H1 (cell line): Measurements from ENCODE around the gene MCF2L2. TPM values are rescaled to one million over a fixed set of nuclear protein-coding genes. Genes with fewer than 3 reads are reported as not detected.

Experiments used
- CTCF ChIA-PET: fragments of 300-600 bp; sonication (Branson Sonifier 250); formaldehyde crosslinking; loops from one replicate; lab custom pipeline; 2021; ENCODE audit not compliant: partially characterized antibody; lab: Charles Lee
- POLR2A ChIA-PET: fragments of 300-600 bp; sonication (Branson Sonifier 250); formaldehyde crosslinking; loops from one replicate; lab custom pipeline; 2021; ENCODE audit warnings: inconsistent platforms; ENCODE audit not compliant: partially characterized antibody; lab: Charles Lee
- DNase-seq, 2 experiments: peaks; one replicate each; pipeline versions ENCODE4 v3.0.0 to v3.0.0-alpha.2; 2010 to 2022; ENCODE audit warnings: low spot score in 2 of 2, low read depth in 1 of 2, mixed read lengths in 1 of 2
- FAIRE-seq: peaks from 2 replicates; lab custom pipeline; 2011; peaks lifted over from hg19 to GRCh38; lab: Jason Lieb, UNC
- H2AFZ ChIP-seq: 2 replicates; pipeline ENCODE4 v1.8.1; 2012; ENCODE audit warnings: low read length, inconsistent platforms
- H2AK5ac ChIP-seq: 2 replicates; pipeline ENCODE4 v1.6.1; 2013; ENCODE audit warnings: low read depth, low read length
- H2BK120ac ChIP-seq: replicated peaks from 2 replicates; pipeline ENCODE3; 2013; ENCODE audit warnings: low read depth, low read length, inconsistent platforms
- H2BK12ac ChIP-seq: 2 replicates; pipeline ENCODE4 v1.6.1; 2013; ENCODE audit warnings: low read depth, low read length
- H2BK15ac ChIP-seq: 2 replicates; pipeline ENCODE4 v1.6.1; 2013; ENCODE audit warnings: low read length
- H2BK20ac ChIP-seq: 2 replicates; pipeline ENCODE4 v1.6.1; 2013; ENCODE audit warnings: low read length
- H2BK5ac ChIP-seq: 2 replicates; pipeline ENCODE4 v1.6.1; 2013; ENCODE audit warnings: low read depth, low read length
- H3K14ac ChIP-seq: 2 replicates; pipeline ENCODE4 v1.6.1; 2013; ENCODE audit warnings: inconsistent platforms; ENCODE audit not compliant: insufficient read length
- H3K18ac ChIP-seq: 2 replicates; pipeline ENCODE4 v1.6.1; 2013; ENCODE audit warnings: low read length; ENCODE audit errors: extremely low read depth
- H3K23ac ChIP-seq: 2 replicates; pipeline ENCODE4 v1.6.1; 2013; ENCODE audit warnings: inconsistent platforms; ENCODE audit not compliant: insufficient read length
- H3K23me2 ChIP-seq: 2 replicates; pipeline ENCODE4 v1.6.1; 2013; ENCODE audit warnings: low read depth, low read length
- H3K27ac ChIP-seq: 2 replicates; pipeline ENCODE4 v1.6.1; 2011; ENCODE audit warnings: low read depth, low read length, inconsistent platforms
- H3K27me3 ChIP-seq, 4 experiments: replicated peaks in 1 of 4; 1 replicate in 1 of 4; 2 replicates in 3 of 4; pipeline versions ENCODE4 v1.6.1 to v1.8.1; 2011 to 2013; ENCODE audit warnings: low read length in 3 of 4, mild to moderate bottlenecking in 3 of 4, inconsistent platforms in 2 of 4, mixed read lengths in 2 of 4, moderate library complexity in 1 of 4; ENCODE audit not compliant: control insufficient read depth in 3 of 4, insufficient read depth in 3 of 4; ENCODE audit errors: extremely low read depth in 1 of 4
- H3K36me3 ChIP-seq, 4 experiments: 2 replicates each; pipeline versions ENCODE4 v1.6.1 to v1.8.1; 2011 to 2013; ENCODE audit warnings: mild to moderate bottlenecking in 4 of 4, low read length in 3 of 4, moderate library complexity in 2 of 4, control low read depth in 1 of 4, inconsistent platforms in 1 of 4; ENCODE audit not compliant: insufficient read depth in 4 of 4, control insufficient read depth in 2 of 4
- H3K4ac ChIP-seq: replicated peaks from 2 replicates; pipeline ENCODE3; 2013; ENCODE audit warnings: low read length, low read depth, mixed read lengths, inconsistent platforms; ENCODE audit not compliant: insufficient read length
- H3K4me1 ChIP-seq, 4 experiments: replicated peaks in 1 of 4; 1 replicate in 1 of 4; 2 replicates in 3 of 4; pipeline versions ENCODE4 v1.6.1 to v1.8.1; 2011 to 2013; ENCODE audit warnings: low read length in 3 of 4, inconsistent platforms in 2 of 4, mixed read lengths in 1 of 4; ENCODE audit not compliant: insufficient read depth in 4 of 4, control insufficient read depth in 3 of 4
- H3K4me2 ChIP-seq, 2 experiments: 2 replicates each; pipeline versions ENCODE4 v1.6.1 to v1.8.1; 2011 to 2013; ENCODE audit warnings: low read depth in 2 of 2, low read length in 2 of 2, control low read depth in 1 of 2, inconsistent platforms in 1 of 2, mild to moderate bottlenecking in 1 of 2; ENCODE audit not compliant: insufficient read depth in 1 of 2
- H3K4me3 ChIP-seq, 4 experiments: fragments of 200-600, 300-600 bp in 1 of 4; sonication (generic), shearing (Covaris generic), sonication (Bioruptor Twin) in 1 of 4; 2 replicates each; pipeline versions ENCODE4 v1.5.1 to v1.8.1; 2011 to 2016; ENCODE audit warnings: low read length in 4 of 4, low read depth in 3 of 4, control low read depth in 2 of 4, inconsistent platforms in 2 of 4, mild to moderate bottlenecking in 2 of 4, mixed read lengths in 1 of 4, moderate library complexity in 1 of 4; ENCODE audit not compliant: insufficient read depth in 2 of 4; ENCODE audit errors: extremely low read depth in 1 of 4
- H3K56ac ChIP-seq: replicated peaks from 2 replicates; pipeline ENCODE3; 2013; ENCODE audit warnings: low read depth, mild to moderate bottlenecking, mixed read lengths, low read length, inconsistent platforms; ENCODE audit not compliant: insufficient read length
- H3K79me1 ChIP-seq: 2 replicates; pipeline ENCODE4 v1.6.1; 2013; ENCODE audit warnings: low read depth, low read length, control low read depth
- H3K79me2 ChIP-seq, 2 experiments: 2 replicates each; pipeline versions ENCODE4 v1.6.1 to v1.8.1; 2012 to 2013; ENCODE audit warnings: low read length in 2 of 2, mild to moderate bottlenecking in 2 of 2, inconsistent platforms in 1 of 2; ENCODE audit not compliant: insufficient read depth in 2 of 2, control insufficient read depth in 1 of 2
- H3K9ac ChIP-seq, 4 experiments: replicated peaks in 1 of 4; 1 replicate in 1 of 4; 2 replicates in 3 of 4; pipeline versions ENCODE4 v1.6.1 to v1.8.1; 2011 to 2013; ENCODE audit warnings: low read depth in 3 of 4, low read length in 3 of 4, control low read depth in 2 of 4, mild to moderate bottlenecking in 2 of 4, moderate library complexity in 2 of 4, inconsistent platforms in 1 of 4; ENCODE audit errors: extremely low read depth in 1 of 4
- H3K9me3 ChIP-seq, 2 experiments: 2 replicates each; pipeline versions ENCODE4 v1.6.1 to v1.8.1; 2012 to 2013; ENCODE audit warnings: mild to moderate bottlenecking in 2 of 2, moderate library complexity in 2 of 2, control low read depth in 1 of 2, inconsistent platforms in 1 of 2, low read depth in 1 of 2, low read length in 1 of 2, mixed read lengths in 1 of 2; ENCODE audit not compliant: insufficient read depth in 2 of 2
- H4K20me1 ChIP-seq, 2 experiments: replicated peaks in 1 of 2; 2 replicates each; pipeline versions ENCODE3 to v1.8.1; 2011 to 2013; ENCODE audit warnings: inconsistent platforms in 2 of 2, low read length in 2 of 2, mild to moderate bottlenecking in 1 of 2; ENCODE audit not compliant: insufficient read depth in 2 of 2, control insufficient read depth in 1 of 2
- H4K5ac ChIP-seq: 2 replicates; pipeline ENCODE4 v1.6.1; 2013; ENCODE audit warnings: low read length, low read depth, mixed read lengths, inconsistent platforms; ENCODE audit not compliant: insufficient read length
- H4K8ac ChIP-seq: 2 replicates; pipeline ENCODE4 v1.8.0; 2013; ENCODE audit warnings: mild to moderate bottlenecking, moderate library complexity, low read length, inconsistent platforms; ENCODE audit not compliant: insufficient read depth; ENCODE audit errors: extremely low read depth
- H4K91ac ChIP-seq: replicated peaks from 2 replicates; pipeline ENCODE3; 2013; ENCODE audit warnings: low read length, mixed read lengths, inconsistent platforms; ENCODE audit not compliant: insufficient read length
- CHD1 ChIP-seq: IDR thresholded peaks from 2 replicates; pipeline ENCODE4 v1.6.1; 2012; ENCODE audit warnings: low read depth, low read length, improper control_type of control experiment
- EP300 ChIP-seq, 2 experiments: IDR thresholded peaks; 1 replicate in 1 of 2; 2 replicates in 1 of 2; pipeline ENCODE4 v1.6.1; 2011 to 2012; ENCODE audit warnings: low read depth in 2 of 2, low read length in 2 of 2, mild to moderate bottlenecking in 2 of 2, borderline replicate concordance in 1 of 2, inconsistent platforms in 1 of 2, moderate library complexity in 1 of 2
- JUN ChIP-seq: IDR thresholded peaks from 2 replicates; pipeline ENCODE4 v1.6.1; 2011; ENCODE audit warnings: low read depth, mild to moderate bottlenecking, improper control_type of control experiment, low read length
- JUND ChIP-seq: IDR thresholded peaks from 2 replicates; pipeline ENCODE4 v1.6.1; 2011; ENCODE audit warnings: mild to moderate bottlenecking, improper control_type of control experiment, low read length
- NANOG ChIP-seq: IDR thresholded peaks from 2 replicates; pipeline ENCODE4 v1.6.1; 2011; ENCODE audit warnings: low read length, low read depth, mild to moderate bottlenecking, inconsistent platforms; ENCODE audit not compliant: insufficient read depth, poor library complexity, severe bottlenecking
- RXRA ChIP-seq: IDR thresholded peaks from 2 replicates; pipeline ENCODE4 v1.6.1; 2011; ENCODE audit warnings: low read depth, mild to moderate bottlenecking, low read length, moderate library complexity; ENCODE audit not compliant: insufficient read depth
- SP2 ChIP-seq: IDR thresholded peaks from 2 replicates; pipeline ENCODE4 v1.6.1; 2012; ENCODE audit warnings: mild to moderate bottlenecking, low read length, inconsistent platforms
- SP4 ChIP-seq: IDR thresholded peaks from 2 replicates; pipeline ENCODE4 v1.6.1; 2012; ENCODE audit warnings: low read length, inconsistent platforms
- WGBS, 2 experiments: shearing (Covaris generic) in 1 of 2; methylation state at CpG; one replicate each; pipeline versions ENCODE4 v1.1.6 to v1.1.7; 2013 to 2015; ENCODE audit warnings: low lambda C conversion rate in 2 of 2, mixed read lengths in 2 of 2, inconsistent platforms in 1 of 2, low coverage in 1 of 2, missing lambda C conversion rate in 1 of 2; ENCODE audit not compliant: insufficient replicate concordance in 2 of 2, insufficient coverage in 1 of 2, insufficient read length in 1 of 2; ENCODE audit errors: extremely low coverage in 1 of 2, missing lambda C conversion rate in 1 of 2; 5-methylcytosine and 5-hydroxymethylcytosine counted together
- polyA plus RNA-seq, 7 experiments: library from polyadenylated mRNA; depleted of rRNA in 3 of 7; stranded (reverse) in 5 of 7; unstranded in 2 of 7; fragments of >200 nt in 5 of 7; fragments of 200-250 nt in 2 of 7; gene quantifications; 1 replicate in 5 of 7; 2 replicates in 1 of 7; 4 replicates in 1 of 7; pipeline versions ENCODE4 v1.2.1 to v1.2.3, GENCODE V29; 2011 to 2013; ENCODE audit warnings: missing spikeins in 2 of 7, mixed read lengths in 2 of 7
- total RNA-seq: library from RNA; stranded (reverse); fragmentation: NEBNext Ultra II Directional; extraction: Animal tissue kit (Norgen Biotek cat#: 25700); gene quantifications from 2 replicates; pipeline ENCODE4 v1.2.1, GENCODE V29; 2021
- TF ChIP-seq, protein P1 (sequence below): IDR thresholded peaks from 2 replicates; pipeline ENCODE4 v1.6.1; 2012; ENCODE audit warnings: inconsistent platforms

Gene MCF2L2
- total and polyA plus RNA-seq, 2 of the 8 experiments (the other 6 are each of a cell fraction or from before 2014, with no cell fraction given): 4.1 to 13.7 TPM

DNA sequence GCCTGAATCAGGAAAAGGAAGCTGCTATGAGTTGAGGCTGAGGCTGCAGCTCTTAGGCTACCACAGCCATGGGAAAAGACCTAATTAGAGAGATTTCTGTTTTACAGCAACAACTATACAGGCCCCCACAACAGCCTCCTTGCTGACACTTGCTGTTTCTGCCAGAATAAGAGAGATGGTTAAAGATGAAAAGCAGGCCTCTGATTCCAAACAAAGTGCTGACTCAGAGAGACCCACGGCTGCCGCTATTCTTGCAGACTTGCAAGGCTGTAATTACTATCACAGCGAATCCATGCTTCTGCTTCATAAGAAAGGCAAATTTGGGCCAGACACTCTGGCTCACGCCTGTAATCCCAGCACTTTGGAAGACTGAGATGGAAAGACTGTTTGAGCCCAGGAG is 41.8 kb downstream of the MCF2L2 start:
- Histone ChIP-seq H3K14ac (no peak overlapping the region), H3K36me3 (peaks cover 0 to 2% (median 0%) of the 10 kb centered on the region in 4 experiments; a peak in 1 of 8 replicates)
- FAIRE-seq: no peak
- TF ChIP-seq EP300 (IDR thresholded peaks at IDR 0.05; ENCODE audit: borderline replicate concordance in 1 of 2, low read depth in 2 of 2, low read length in 2 of 2) (no peak), SP4 (no peak), CHD1 (no peak), JUN (no peak), JUND (no peak), RXRA (no peak), SP2 (no peak), NANOG (no peak)
- TF ChIP-seq, protein P1, sequence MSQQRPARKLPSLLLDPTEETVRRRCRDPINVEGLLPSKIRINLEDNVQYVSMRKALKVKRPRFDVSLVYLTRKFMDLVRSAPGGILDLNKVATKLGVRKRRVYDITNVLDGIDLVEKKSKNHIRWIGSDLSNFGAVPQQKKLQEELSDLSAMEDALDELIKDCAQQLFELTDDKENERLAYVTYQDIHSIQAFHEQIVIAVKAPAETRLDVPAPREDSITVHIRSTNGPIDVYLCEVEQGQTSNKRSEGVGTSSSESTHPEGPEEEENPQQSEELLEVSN: no peak

More for the DNA sequence above, 41.8 kb downstream of the MCF2L2 start:
- Histone ChIP-seq H4K5ac (no peak overlapping the region), H3K18ac (no peak overlapping the region), H3K79me1 (no peaks in the 10 kb centered on the region), H3K27me3 (no peaks in the 10 kb centered on the region), H4K91ac (no peak overlapping the region), H2BK15ac (no peak overlapping the region), H3K9me3 (no peaks in the 10 kb centered on the region), H2AK5ac (no peak overlapping the region), H2BK12ac (no peak overlapping the region), H3K4me2 (no peak overlapping the region), H3K4ac (no peak overlapping the region), H3K27ac (no peak overlapping the region), H2AFZ (no peak overlapping the region), H2BK120ac (no peak overlapping the region), H3K23me2 (no peaks in the 10 kb centered on the region), H2BK5ac (no peak overlapping the region), H2BK20ac (no peak overlapping the region), H3K56ac (no peak overlapping the region), H3K79me2 (no peaks in the 10 kb centered on the region), H4K20me1 (no peaks in the 10 kb centered on the region), H3K4me1 (peaks cover 0 to 19% (median 4%) of the 10 kb centered on the region in 4 experiments; a peak in 3 of 7 replicates), H3K9ac (no peak overlapping the region), H3K4me3 (no peak overlapping the region), H3K23ac (no peak overlapping the region), H4K8ac (no peak overlapping the region)
- DNase-seq: no peak
- CTCF ChIA-PET: interaction anchor here (0.7 to 9.3 kb wide), 24 partner anchors 11 to 672 kb away, joined by 3 to 222 read pairs (median 4); no protein-coding TSS in a partner anchor
- 92% methylated on average over 4 of the region's 4 CpGs; no CpG with 5 or more reads in 1 of the 2 experiments for WGBS, 2 experiments
- POLR2A ChIA-PET: interaction anchor here (0.6 kb wide), 1 partner anchor 376 kb away, joined by 3 read pairs; no protein-coding TSS in a partner anchor
